ENCODE data around the gene CUL7. TPM values are rescaled to one million over a fixed set of nuclear protein-coding genes. Genes with fewer than 3 reads are reported as not detected.
A peak's percentile ranks its signal among the peaks of the same experiment; 100 is the strongest.

CUL7 gene
- total RNA-seq, 1 experiment from 2014 or later, result 23.5 TPM

DNA sequence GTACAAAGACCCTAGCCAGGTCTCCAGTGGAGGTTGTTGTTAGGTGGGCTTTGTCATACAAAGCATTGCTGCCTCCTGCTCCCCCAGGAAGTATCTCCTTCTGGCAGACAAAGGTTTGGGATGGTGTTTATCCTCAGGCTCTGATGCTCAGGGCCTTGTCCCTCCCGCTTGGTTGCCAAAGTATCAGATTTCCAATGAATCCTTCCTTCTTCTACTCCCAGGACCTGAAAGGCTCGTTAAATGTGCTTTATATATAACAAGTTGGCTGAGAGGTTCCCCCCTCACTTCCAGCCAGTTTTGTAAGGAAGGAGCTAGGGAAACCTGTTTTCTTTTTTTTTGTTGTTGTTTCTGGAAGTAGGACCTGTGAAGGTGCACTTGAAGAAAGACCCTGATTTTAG, 36.9 kb upstream of the CUL7 start:
- no peak overlapping the region for H3K23ac ChIP-seq (ENCODE audit: insufficient read length, low read depth, low read length)
- H3T11ph ChIP-seq (ENCODE audit: low read length), result no peak overlapping the region
- H3K4me2 ChIP-seq (ENCODE audit: insufficient read depth, insufficient read length, low read length), result peak overlapping the region; percentile 32
- no peak overlapping the region for H3K9ac ChIP-seq (ENCODE audit: extremely low read depth, insufficient read length, low read length)
- Mint-ChIP-seq H3K4me3 (peak overlapping the region; percentile 46 to 75), H3K36me3 (ENCODE audit: insufficient read depth in 1 of 3, low read depth in 3 of 3) (peaks cover 0 to 2% (median 0%) of the 10 kb centered on the region in 3 experiments; a peak in 1 of 7 replicates), H3K27me3 (ENCODE audit: low read depth) (no peaks in the 10 kb centered on the region), H3K27ac (peak overlapping the region; percentile 87 to 99 (median 97)), H3K4me1 (peaks cover 70 to 76% of the 10 kb centered on the region in 2 experiments), H3K9me3 (no peaks in the 10 kb centered on the region)
- H3K56ac ChIP-seq (ENCODE audit: insufficient read length, low read depth, low read length), result no peak overlapping the region
- H4K8ac ChIP-seq (replicated peaks; ENCODE audit: insufficient read length, low read depth, low read length), result no peak overlapping the region
- H2BK20ac ChIP-seq (ENCODE audit: low read depth, low read length, poor library complexity, severe bottlenecking), result no peak overlapping the region
- no peaks in the 10 kb centered on the region for H3K9me3 ChIP-seq (ENCODE audit: control insufficient read depth, low read depth, low read length)
- H2BK5ac ChIP-seq (ENCODE audit: insufficient read length, low read length), result no peak overlapping the region
- H4K20me1 ChIP-seq (ENCODE audit: control insufficient read depth, insufficient read depth, insufficient read length), result no peaks in the 10 kb centered on the region
- no peak overlapping the region for H3K4ac ChIP-seq (ENCODE audit: low read depth, low read length)
- peak overlapping the region; percentile 11 for H3K27ac ChIP-seq (ENCODE audit: insufficient read length, low read depth, low read length)
- peak overlapping the region; percentile 5 for H2BK12ac ChIP-seq (ENCODE audit: insufficient read length, low read depth, low read length)
- WGBS (ENCODE audit: extremely low coverage, insufficient read length, low lambda C conversion rate), result no CpG with 5 or more reads among the region's 2 CpGs
- no peak overlapping the region for H4K91ac ChIP-seq (ENCODE audit: insufficient read length, low read depth, low read length)
- H3K79me2 ChIP-seq (ENCODE audit: insufficient read depth, low read length), result peaks cover 22% of the 10 kb centered on the region; the same call in 1 of the 2 replicates
- H2BK15ac ChIP-seq (ENCODE audit: low read depth, low read length), result no peak overlapping the region
- no peak overlapping the region for H2BK120ac ChIP-seq (ENCODE audit: low read depth, low read length, poor library complexity, severe bottlenecking)
- peak; percentile 65 for DNase-seq
- peak overlapping the region; percentile 56 for H3K18ac ChIP-seq (ENCODE audit: insufficient read length, low read depth, low read length)
- no peak overlapping the region; the same call in 1 of the 2 replicates for H3K14ac ChIP-seq (ENCODE audit: insufficient read depth, low read length)
- no peaks in the 10 kb centered on the region for H3K79me1 ChIP-seq (ENCODE audit: insufficient read depth, low read depth, low read length, poor library complexity, severe bottlenecking)
- TF ChIP-seq CTCF (conservative IDR thresholded peaks at IDR 0.05), result no peak
- H2AK5ac ChIP-seq (ENCODE audit: insufficient read length, low read length), result no peak overlapping the region
- peaks cover 26% of the 10 kb centered on the region for H3K4me1 ChIP-seq (ENCODE audit: insufficient read depth, low read length)
- no peak overlapping the region for H2AFZ ChIP-seq (ENCODE audit: low read length)
- peaks cover 3% of the 10 kb centered on the region for H3K23me2 ChIP-seq (ENCODE audit: insufficient read length, low read depth, low read length, poor library complexity, severe bottlenecking)
- no peak overlapping the region for H4K5ac ChIP-seq (ENCODE audit: insufficient read length, low read depth, low read length)
- H3K27me3 ChIP-seq (ENCODE audit: insufficient read depth, low read length), result no peaks in the 10 kb centered on the region

All from H9 (cell line).